GM18868 (cell line): ENCODE results near the gene ITPKC.

Source experiments
- ATAC-seq: cut with Tn5 transposase; IDR thresholded peaks from one replicate; pipeline ENCODE4 v1.9.1; 2021; ENCODE audit warnings: mild to moderate bottlenecking, moderate library complexity; ENCODE audit not compliant: unreplicated experiment

The ITPKC gene

DNA sequence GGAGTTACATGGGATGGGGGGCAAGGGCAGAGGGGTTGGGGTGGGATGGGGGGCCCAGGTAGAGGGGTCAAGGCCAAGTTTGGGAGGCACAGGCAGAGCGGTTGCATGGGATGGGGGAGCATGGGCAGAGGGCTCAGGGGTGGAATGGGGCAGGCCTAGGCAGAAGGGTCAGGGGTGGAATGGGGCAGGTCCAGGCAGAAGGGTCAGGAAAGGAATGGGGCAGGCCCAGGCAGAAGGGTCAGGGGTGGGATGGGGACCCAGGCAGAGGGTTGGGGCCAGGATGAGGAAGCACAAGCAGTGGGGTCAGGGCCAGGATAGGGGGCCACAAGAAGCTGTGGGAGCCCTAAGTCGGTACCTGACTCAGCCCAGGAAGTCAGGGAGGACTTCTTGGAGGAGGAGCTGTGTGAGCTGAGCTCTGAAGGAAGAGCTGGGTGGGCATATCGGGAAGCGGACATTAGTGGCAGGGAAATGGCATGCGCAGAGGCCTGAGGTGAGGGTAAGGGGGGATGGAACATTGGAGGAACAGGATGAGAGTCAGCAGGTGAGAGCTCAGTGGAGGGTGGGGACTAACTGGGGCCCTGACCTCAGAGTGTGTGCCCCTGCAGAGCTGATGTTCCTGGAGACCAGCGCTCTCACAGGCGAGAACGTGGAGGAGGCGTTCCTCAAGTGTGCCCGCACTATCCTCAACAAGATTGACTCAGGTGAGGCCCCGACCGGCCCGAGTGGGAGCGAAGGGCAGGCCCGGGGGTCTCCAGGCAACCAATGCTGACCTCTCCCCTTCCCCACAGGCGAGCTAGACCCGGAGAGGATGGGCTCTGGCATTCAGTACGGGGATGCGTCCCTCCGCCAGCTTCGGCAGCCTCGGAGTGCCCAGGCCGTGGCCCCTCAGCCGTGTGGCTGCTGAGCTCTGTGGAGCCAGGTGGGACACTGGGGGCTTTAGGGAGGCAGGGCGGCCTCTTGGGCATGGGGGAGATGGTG lies 69.4 kb downstream of the ITPKC start:
- ATAC-seq, result no peak
